GM12873 (cell line): ENCODE measurements around the gene MRPL20.

ENCODE experiments used
- TF ChIP-seq, protein P1 (sequence below): IDR thresholded peaks from 2 replicates; pipeline ENCODE4 v1.5.1; 2012; ENCODE audit warnings: low read depth, mild to moderate bottlenecking, moderate library complexity, low read length, control low read depth; ENCODE audit not compliant: insufficient read depth; ENCODE audit errors: missing control alignments

The MRPL20 gene

DNA sequence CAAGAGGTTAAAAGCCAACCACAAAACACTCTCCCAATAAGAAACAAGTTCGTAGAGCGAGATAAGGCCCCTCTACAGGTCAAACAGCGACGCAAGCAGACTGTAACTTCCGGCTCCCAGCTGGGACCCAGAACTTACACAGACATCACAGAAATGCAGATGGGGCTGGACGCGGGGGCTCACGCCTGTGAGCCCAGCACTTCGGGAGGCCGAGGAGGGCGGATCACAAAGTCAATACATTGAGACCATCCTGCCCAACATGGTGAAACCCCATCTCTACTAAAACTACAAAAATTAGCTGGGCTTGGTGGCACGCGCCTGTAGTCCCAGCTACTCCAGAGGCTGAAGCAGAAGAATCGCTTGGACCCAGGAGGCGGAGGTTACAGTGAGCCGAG, 19.0 kb downstream of the MRPL20 start:
- TF ChIP-seq, protein P1, sequence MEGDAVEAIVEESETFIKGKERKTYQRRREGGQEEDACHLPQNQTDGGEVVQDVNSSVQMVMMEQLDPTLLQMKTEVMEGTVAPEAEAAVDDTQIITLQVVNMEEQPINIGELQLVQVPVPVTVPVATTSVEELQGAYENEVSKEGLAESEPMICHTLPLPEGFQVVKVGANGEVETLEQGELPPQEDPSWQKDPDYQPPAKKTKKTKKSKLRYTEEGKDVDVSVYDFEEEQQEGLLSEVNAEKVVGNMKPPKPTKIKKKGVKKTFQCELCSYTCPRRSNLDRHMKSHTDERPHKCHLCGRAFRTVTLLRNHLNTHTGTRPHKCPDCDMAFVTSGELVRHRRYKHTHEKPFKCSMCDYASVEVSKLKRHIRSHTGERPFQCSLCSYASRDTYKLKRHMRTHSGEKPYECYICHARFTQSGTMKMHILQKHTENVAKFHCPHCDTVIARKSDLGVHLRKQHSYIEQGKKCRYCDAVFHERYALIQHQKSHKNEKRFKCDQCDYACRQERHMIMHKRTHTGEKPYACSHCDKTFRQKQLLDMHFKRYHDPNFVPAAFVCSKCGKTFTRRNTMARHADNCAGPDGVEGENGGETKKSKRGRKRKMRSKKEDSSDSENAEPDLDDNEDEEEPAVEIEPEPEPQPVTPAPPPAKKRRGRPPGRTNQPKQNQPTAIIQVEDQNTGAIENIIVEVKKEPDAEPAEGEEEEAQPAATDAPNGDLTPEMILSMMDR, result no peak

DNA sequence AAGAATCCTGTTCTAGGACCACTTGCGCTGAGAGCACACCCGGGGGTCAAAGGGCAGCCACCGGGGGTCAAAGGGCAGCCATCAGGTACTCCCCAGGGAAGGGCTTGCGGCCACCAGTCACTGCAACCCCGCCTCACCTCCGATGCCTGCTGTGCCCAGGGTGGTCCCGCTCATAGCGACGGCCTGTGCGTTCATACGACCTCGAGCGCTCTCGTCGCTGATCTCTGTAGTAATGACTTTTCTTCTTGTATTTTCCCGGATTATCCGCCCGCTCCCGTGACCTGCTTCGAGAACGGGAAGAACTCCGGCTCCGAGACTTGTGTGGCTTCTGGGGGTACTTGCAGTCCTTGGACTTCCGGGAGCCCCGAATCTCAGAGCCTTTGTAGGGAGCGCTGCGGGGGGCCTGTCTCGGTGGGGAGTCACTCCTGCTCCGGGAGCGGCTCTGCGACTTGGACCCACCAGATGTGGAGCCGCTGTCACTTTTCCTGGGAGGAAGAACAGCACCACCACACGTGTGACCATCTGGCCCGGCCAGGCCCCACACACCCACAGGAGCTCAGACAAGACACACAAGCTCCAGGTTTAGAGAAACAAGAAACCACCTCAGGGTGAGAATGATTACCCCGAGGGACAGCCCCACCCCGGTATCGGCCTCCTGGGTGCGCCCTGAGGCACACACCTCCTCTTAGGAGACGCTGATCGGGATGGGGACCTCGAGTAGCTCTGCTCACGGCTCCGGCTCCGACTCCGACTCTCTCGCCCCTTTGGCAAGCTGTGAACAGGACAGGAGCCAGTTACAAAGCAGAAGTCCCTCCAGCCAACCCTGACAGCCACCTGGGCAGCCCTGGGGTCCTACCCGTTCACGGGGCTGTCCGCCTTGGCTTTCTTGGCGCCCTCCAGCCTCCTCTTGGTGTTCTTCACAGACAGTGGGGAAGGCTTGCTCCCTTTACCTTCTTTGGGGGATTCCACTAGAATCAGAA, 19.7 kb downstream of the MRPL20 start:
- TF ChIP-seq, protein P1, result no peak

DNA sequence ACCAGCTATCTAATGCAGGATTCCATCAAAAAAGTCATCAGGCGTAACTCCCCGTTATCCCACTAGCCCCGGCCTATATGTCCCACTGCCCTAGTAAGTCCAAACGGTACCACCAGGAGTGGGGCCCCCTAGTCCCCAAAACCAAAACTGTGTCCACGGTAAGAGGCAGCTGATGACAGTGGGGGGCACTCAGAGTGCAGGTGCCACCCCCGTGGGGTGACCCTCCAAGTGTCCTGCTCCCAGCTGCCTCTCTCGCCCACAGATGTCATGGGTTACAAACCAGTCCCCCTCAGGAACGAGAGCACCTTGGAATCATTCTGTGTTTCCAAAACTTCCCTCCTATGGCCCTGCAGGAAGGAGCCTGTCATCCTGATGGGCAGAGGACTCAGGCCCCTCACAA, 21.2 kb downstream of the MRPL20 start:
- TF ChIP-seq, protein P1, result no peak

DNA sequence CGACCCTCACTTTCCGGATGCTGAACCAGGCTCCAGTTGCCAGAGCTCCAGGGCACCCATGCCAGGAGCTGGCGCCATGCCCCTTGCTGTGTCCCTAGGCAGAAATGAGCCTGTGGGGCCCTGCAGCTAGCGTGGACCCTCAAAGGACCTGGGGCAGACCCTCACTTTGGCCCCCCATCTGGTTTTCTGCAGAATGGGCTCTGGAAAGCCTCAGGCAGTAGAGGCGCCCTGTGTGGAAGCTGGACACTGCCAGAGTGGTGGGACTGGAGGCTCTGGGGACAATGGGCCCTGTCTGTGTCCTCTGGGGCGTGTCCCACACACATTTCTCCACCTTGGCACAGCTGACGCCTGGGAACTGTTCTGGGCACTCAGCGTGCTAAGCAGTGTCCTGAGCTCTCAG, 25.8 kb downstream of the MRPL20 start:
- TF ChIP-seq, protein P1, result no peak

DNA sequence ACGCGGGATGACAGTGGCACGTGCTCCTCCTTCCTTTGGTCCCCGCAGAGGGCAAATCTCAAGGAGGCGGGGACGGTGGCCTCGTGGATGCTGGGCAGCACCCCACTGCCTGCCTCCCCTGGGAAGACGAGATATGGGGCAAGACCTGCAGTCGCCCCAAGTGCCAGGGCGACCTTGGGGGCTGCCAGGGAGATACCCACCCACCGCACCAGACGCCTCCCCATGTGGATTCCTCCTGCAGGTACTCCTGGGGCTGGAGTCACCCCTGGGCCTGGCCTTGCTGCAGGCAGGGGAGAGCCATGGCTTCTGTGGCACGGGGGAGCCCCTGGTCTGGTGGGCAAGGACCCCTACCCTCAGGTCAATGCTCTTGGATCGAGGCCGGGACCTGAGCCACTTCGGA, 26.2 kb downstream of the MRPL20 start:
- TF ChIP-seq, protein P1, result no peak

DNA sequence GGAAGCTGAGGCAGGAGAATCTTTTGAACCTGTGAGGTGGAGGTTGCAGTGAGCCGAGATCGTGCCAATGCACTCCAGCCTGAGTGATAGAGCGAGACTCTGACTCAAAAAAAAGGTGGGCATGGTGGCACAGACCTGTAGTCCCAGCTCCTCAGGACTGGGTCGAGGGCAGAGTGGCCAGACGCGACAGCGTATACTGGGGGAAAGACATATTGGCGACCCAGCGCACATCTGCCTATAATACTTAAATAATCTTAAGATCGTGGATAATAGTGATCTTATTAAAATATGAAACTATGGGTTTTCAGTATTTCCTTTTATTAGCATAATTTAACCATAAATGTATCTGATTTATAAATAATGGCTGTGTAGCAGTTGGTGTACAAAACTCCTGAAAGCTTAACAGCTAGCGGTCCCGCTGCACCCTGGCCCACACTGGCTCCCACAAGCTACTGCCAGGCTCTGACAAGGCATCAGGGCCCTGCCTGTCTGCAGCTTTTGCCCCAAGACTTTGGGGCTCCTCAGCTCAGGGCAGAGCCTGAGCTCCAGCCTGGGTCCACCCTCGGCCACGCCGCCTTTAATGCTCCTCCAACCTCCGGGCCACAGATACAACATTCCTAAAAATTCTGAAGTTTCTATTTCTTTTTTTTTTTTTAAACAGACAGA, 29.4 kb downstream of the MRPL20 start:
- TF ChIP-seq, protein P1, result no peak

DNA sequence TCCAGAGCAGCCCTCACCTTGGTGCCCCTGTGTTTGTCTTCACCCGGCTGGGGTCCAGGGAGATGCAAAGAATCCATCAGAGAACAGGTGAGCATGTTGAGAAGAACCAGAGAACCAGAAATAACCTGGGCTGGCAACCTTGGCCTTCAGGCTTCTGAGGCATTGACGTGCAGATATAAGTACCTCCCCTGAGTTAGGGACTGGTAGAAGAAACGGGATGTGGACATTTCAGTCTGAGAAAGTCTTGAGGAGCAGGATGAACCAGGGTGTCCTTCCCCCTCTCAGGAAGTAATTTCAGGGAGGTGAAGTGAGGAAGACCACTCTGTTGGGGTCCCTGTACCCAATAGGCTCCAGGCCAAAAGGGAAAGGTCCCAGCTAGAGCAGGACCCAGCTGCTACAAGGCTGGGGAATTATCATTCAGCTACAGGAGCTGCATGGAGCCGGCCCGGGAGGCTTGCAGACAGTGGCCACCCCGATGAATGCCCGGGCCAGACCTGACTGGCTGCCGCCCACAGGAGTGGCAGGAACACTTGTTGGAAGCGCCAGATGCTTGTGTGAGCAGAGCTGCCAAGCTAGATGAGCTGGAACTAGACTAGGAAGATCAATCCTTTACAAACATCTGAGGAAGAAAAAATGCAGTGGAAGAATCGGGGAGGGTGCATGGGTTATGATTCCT, 30.4 kb downstream of the MRPL20 start:
- TF ChIP-seq, protein P1, result no peak
